ENCODE results near the gene ERN1. TPM values are rescaled to one million over a fixed set of nuclear protein-coding genes. Genes with fewer than 3 reads are reported as not detected.

ERN1 gene
- total RNA-seq, 1 donor: 13.3 TPM

DNA sequence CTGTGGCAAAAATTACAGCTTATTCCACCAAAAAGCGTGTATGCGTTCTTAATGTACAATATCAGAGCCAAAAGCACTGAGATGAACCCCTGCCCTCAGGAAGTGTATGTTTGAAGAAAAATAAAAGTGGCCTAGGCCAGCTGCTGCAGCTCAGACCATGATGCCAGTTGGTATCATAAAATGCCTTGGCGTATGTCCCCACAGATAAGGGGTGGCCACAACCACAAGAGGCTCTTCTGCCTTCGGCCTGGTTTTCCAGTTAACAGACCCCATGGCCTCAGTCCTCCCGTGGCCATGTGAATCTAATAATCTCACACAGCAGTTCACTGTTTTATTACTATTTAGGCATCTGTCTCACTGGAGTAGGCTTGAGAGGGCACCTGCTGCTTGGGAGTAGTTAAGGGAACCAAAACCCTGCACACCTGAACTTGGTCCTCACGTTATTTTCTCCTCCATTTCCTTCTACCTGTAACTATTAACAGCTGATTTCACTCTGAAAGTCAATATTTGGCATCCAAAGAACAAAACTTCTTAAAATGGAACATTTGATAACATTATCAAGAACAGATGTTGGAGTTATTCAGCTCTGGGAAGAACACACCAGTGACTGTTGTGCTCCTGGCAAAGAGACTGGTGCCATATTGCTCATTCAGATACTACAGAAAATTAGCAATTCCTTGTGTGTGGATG is 34.8 kb upstream of the ERN1 start:
- TF ChIP-seq CTCF (IDR thresholded peaks at IDR 0.05; ENCODE audit: insufficient read depth, low read length): no peak
- peak; percentile 64 for DNase-seq (ENCODE audit: low read depth)

DNA sequence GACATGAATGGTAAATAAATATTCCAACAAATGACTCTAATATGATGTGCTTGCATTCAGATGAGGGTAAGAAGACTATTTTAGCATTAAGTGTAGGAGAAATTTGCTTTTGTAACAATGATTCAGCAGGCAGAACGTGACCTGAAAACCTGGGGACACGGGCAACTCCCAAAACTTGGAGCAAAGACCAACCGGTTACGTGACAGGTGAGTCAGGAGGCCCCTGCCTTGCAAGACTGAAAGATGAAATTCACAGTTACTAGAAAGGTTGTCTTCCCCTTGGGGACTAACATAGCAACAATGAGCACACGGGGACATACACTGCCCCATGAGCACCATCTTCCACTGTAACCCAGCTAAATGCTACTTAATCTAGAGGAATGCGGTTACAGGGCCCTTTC is 33.5 kb upstream of the ERN1 start:
- no peak for TF ChIP-seq CTCF (IDR thresholded peaks at IDR 0.05; ENCODE audit: insufficient read depth, low read length)
- H3K4me3 ChIP-seq (ENCODE audit: low read depth, low read length): no peak overlapping the region
- DNase-seq (ENCODE audit: low read depth): no peak

More for the DNA sequence above, 34.8 kb upstream of the ERN1 start:
- H3K4me3 ChIP-seq (ENCODE audit: low read depth, low read length): no peak overlapping the region

- no peak for TF ChIP-seq CTCF (IDR thresholded peaks at IDR 0.05; ENCODE audit: insufficient read depth, low read length)
- no peak overlapping the region for H3K4me3 ChIP-seq (ENCODE audit: low read depth, low read length)
- no peak for DNase-seq (ENCODE audit: low read depth)
Measured at GRCh38 chr17:64162554-64162953, 32.6 kb upstream of the ERN1 start.

- TF ChIP-seq CTCF (IDR thresholded peaks at IDR 0.05; ENCODE audit: insufficient read depth, low read length): no peak
- no peak overlapping the region for H3K4me3 ChIP-seq (ENCODE audit: low read depth, low read length)
- no peak for DNase-seq (ENCODE audit: low read depth)
Measured at GRCh38 chr17:64161380-64162176, 31.6 kb upstream of the ERN1 start.

DNA sequence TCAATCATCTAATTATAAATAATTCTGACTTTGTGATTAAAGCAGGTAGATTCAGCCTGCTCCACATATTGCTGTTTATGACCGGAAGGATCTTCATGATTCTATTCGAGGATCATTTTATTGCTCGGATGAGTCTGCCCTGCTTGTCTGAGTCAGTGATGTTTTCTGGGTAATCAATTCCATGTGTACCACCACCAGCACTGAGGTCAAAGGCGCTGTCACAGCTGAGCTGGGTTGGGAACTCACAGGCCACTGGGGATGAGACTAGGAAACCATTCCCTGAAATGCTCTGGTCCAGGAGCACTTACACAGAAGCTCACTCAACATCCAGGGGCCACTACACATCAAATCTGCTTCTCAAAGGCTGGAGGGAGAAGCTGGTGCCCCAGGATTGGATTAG is 30.4 kb upstream of the ERN1 start:
- no peak for TF ChIP-seq CTCF (IDR thresholded peaks at IDR 0.05; ENCODE audit: insufficient read depth, low read length)
- DNase-seq (ENCODE audit: low read depth): no peak
- no peak overlapping the region for H3K4me3 ChIP-seq (ENCODE audit: low read depth, low read length)

GRCh38 chr17:64158831-64159590 is 29.1 kb upstream of the ERN1 start:
- no peak overlapping the region for H3K4me3 ChIP-seq (ENCODE audit: low read depth, low read length)
- TF ChIP-seq CTCF (IDR thresholded peaks at IDR 0.05; ENCODE audit: insufficient read depth, low read length): no peak
- no peak for DNase-seq (ENCODE audit: low read depth)

Data from fibroblast of the aortic adventitia (primary cell).